Astrocyte of the cerebellum (primary cell): ENCODE data around the gene MVK.
A peak's percentile ranks its signal among the peaks of the same experiment; 100 is the strongest.

Experiments used
- DNase-seq: peaks from one replicate; pipeline ENCODE4 v3.0.0-alpha.2; 2011; ENCODE audit warnings: low read depth
- H3K4me3 ChIP-seq: 2 replicates; pipeline ENCODE4 v1.5.1; 2011; ENCODE audit warnings: mild to moderate bottlenecking, low read depth, low read length, moderate library complexity
- in situ Hi-C: cut with HindIII; loops from 2 replicates; pipeline ENCODE4 v1.10.0; 2017; ENCODE audit warnings: low sequenced_read_pairs
- TF ChIP-seq, protein P1 (sequence below): IDR thresholded peaks from 2 replicates; pipeline ENCODE4 v1.5.1; 2012; ENCODE audit warnings: low read length, low read depth, moderate library complexity, mild to moderate bottlenecking; ENCODE audit errors: missing control alignments

MVK gene

DNA sequence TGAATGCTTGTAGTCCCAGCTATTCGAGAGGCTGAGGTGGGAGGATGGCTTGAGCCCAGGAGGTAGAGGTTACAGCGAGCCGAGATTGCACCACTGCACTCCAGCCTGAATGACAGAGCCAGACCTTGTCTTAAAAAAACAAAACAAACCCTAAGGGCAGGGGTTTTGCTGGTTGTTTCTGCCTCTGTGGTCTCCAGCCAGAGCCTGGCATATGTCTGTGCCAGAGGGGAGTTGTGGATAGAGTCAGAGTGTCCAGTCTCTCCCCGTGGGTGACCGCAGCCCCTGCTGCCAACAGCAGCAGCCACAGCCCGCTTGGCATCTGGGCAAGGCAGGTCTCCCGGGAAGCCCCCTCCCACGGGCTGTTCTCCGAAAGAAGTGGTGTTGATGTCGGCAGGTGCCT lies 37.6 kb downstream of the MVK start:
- TF ChIP-seq, protein P1, sequence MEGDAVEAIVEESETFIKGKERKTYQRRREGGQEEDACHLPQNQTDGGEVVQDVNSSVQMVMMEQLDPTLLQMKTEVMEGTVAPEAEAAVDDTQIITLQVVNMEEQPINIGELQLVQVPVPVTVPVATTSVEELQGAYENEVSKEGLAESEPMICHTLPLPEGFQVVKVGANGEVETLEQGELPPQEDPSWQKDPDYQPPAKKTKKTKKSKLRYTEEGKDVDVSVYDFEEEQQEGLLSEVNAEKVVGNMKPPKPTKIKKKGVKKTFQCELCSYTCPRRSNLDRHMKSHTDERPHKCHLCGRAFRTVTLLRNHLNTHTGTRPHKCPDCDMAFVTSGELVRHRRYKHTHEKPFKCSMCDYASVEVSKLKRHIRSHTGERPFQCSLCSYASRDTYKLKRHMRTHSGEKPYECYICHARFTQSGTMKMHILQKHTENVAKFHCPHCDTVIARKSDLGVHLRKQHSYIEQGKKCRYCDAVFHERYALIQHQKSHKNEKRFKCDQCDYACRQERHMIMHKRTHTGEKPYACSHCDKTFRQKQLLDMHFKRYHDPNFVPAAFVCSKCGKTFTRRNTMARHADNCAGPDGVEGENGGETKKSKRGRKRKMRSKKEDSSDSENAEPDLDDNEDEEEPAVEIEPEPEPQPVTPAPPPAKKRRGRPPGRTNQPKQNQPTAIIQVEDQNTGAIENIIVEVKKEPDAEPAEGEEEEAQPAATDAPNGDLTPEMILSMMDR, result no peak
- in situ Hi-C loops, result no loop called here
- no peak for DNase-seq

DNA sequence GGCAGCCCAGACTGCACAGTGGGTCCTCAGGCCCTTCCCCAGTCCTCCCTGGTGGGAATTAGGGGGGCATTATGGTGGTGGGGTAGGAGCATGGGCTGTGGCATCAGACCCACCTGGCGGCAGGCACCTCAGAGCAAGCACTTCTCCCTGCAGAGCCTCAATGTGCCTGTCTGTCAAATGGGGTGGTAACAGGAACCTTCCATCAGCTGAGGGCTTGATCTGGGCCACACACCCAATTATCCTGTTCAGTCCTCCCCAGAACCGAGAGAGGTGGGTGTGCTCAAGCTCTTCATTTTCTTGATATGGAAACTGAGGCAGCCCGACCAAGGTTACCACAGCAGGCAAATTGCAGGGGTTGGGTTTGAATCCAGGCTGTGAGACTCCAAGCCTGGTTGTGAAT lies 38.4 kb downstream of the MVK start:
- DNase-seq, result no peak
- TF ChIP-seq, protein P1, result no peak
- H3K4me3 ChIP-seq, result no peak overlapping the region
- in situ Hi-C loops, result no loop called here

More for the DNA sequence above, 37.6 kb downstream of the MVK start:
- H3K4me3 ChIP-seq, result no peak overlapping the region

DNA sequence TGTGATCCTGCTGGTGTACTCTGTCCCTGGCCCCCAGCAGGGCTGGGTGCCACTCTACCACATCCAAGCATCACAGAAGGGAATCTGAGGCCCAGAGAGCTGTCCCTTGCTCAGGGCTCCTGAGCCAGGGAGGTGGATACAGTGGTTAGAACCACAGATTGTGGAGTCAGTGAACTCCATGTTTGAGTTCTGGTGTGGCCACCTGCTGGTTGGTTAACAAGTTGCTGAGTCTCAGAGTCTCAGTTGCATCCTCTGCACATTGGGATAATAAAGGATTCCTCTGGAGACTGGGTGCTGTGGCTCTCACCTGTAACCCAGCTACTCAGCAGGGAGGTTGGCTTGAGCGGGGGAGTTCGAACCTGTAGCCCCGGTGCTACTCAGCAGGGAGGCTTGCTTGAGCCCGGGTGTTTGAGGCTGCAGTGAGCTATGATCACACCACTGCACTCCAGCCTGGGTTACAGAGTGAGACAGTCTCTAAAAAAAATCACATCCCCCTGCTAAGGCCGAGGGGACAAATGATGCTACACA lies 39.4 kb downstream of the MVK start:
- in situ Hi-C loops, result no loop called here
- no peak for DNase-seq
- TF ChIP-seq, protein P1, result peak; percentile 37
- no peak overlapping the region for H3K4me3 ChIP-seq

DNA sequence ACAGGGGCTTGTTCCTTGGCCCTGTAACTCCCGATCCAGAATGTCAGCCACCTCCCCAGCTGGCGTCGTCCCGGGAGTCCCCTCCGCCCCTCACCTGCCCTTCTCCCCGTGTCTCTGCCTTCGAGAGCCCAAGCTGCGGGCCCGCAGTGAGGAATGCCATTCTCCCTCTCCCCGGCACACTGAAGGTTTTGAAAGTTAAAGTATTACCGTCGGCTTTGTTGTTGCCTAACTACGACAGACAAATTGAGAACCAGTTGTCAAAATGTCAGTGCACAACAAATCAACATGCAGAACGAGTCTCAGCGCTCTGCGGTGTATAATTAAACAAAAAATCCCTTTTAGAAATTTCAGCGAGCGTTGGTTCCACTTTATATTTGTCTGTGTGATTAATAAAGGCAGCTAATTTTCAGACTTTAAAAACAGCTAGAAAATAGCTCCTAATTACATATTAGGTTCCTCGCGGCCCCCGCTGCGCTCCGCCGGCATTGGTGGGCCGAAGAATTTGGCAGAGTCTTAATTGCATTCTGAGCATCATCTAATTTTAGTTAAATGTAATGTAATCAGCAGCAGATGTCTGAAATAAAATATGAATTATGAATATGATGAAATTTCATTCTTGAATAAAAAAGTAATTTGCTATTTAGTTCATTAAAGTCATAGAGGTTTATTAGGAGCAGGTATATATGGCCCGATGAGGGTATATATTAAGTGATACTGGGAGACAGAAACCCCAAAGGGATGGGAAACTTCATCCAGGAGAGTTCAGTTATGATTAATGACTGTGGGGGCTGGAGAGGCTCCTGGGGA lies 40.3 kb downstream of the MVK start:
- in situ Hi-C loops, result no loop called here
- TF ChIP-seq, protein P1, result no peak
- DNase-seq, result no peak
- H3K4me3 ChIP-seq, result no peak overlapping the region

DNA sequence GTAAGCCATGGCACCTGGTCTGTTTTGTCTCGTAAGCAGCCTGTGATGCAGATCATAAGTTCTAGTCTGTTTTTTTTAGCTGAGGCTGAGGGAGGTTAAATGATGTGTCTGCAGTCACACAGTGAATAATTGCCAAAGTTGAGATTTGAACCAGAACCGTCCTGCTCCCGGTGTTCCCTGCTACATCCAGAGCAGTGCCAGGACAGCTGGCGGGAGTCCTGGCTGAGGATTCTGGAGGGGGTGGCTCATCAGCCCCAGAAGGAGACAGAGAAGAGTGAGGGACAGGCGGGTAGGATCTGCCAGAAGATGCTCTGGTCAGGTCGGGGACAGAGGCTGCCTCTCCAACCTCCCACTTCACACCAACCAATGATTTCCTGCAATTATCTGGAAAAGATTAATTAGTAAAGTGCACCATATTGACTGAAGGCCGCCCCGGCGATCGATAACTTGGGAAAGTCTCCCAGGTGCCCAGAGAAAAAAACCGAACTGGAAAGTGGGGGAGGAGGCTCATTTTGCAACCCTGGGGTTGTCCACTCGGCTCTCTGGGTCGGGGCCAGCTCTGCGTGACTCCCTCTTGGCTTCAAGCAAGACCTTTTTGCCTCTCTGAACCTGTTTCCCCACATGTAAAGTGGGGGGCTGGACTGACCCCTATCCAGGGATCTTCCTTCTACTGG lies 42.1 kb downstream of the MVK start:
- in situ Hi-C loops, result no loop called here
- H3K4me3 ChIP-seq, result no peak overlapping the region
- no peak for DNase-seq
- TF ChIP-seq, protein P1, result no peak

DNA sequence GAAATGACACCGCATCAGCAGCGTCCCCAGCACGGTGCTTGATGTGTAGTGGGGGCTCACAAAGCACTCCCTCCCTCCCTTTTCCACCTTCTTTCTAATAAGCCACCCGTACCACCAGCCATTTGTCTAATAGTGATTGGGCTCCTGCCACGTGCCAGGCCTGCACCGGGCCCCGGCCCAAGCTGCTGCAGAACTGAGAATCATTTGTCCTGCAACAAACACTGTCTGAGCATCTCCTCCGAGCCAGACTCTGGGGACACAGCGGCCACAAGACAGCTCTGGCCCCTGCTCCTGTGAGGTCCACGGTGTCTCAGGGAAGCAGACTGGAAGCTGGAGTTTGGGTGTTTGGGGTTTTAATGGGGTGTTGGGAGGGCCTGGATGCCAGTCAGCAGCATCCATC lies 43.9 kb downstream of the MVK start:
- TF ChIP-seq, protein P1, result no peak
- in situ Hi-C loops, result no loop called here
- no peak for DNase-seq
- H3K4me3 ChIP-seq, result no peak overlapping the region
